HG02870 (cell line): ENCODE data around the gene VWA8.
"Not testable (repeated sequence)": the region's sequence is repeated elsewhere in the genome, so short reads cannot be mapped to it uniquely, and the experiment has no call there.

Experiments used
- ATAC-seq: cut with Tn5 transposase; IDR thresholded peaks from one replicate; pipeline ENCODE4 v1.9.1; 2021; ENCODE audit warnings: mild to moderate bottlenecking, moderate library complexity; ENCODE audit not compliant: unreplicated experiment

VWA8 gene

DNA sequence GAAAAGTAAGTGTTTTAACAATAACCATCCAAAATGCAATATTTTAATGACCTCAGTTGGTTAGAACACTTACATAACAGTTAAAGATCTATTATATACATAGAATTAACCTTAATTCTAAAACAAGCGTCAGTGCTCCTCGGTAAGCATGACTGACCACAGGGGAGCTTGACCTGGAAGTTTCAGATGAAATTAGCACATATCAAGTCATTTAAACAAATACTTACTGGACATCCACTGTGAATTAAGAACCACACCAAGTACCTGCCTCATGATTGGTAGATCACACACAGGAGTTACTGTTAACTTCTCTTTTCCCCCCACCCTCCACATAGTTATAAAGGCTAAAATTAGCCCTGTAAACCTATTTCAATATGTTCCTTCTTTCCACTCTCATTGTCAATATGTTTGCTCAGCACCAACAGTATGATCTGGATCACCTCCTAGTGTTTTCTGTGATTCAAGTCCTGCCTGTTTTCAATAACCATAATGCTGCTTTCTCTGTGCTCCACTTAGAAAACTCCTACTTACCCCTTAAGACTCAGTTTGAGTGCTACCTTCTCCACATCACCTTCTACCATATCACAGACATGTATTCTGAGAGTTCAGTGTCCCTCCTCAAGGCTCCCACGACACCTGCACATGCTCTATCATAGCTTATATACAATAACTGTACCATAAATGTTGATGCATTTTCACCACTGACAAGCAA, 209.0 kb downstream of the VWA8 start:
- no peak for ATAC-seq

GRCh38 chr13:41751277-41751676, 209.6 kb downstream of the VWA8 start:
- ATAC-seq: no peak

DNA sequence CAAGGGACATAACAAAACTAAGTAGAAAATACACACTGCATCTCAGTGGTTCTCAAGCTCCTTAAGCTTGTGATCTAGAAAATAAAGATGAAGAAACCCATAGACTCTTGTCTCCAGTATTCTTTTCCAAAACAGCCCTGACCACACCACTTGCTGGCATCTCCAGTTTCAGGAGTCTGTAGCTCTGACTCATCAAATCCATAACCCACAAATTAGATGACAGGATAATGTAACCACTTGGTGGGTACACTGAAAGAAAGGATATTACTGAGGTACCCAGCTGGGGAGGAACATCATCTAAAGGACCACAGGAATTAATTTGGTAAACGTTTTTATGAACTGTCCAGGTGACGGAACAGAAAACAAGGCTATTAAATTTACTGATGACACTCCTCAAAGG, 214.7 kb downstream of the VWA8 start:
- no peak for ATAC-seq

DNA sequence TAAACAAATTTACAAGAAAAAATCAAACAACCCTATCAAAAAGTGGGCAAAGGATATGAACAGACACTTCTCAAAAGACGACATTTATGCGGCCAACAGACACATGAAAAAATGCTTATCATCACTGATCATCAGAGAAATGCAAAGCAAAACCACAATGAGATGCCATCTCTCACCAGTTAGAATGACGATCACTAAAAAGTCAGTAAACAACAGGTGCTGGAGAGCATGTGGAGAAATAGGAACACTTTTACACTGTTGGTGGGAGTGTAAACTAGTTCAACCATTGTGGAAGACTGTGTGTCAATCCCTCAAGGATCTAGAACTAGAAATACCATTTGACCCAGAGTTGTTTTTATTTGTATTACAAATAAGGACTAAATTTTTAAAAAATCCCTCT, 215.4 kb downstream of the VWA8 start:
- ATAC-seq: not testable (repeated sequence)

- ATAC-seq: no peak
Observed at GRCh38 chr13:41742917-41743552, 217.9 kb downstream of the VWA8 start.

DNA sequence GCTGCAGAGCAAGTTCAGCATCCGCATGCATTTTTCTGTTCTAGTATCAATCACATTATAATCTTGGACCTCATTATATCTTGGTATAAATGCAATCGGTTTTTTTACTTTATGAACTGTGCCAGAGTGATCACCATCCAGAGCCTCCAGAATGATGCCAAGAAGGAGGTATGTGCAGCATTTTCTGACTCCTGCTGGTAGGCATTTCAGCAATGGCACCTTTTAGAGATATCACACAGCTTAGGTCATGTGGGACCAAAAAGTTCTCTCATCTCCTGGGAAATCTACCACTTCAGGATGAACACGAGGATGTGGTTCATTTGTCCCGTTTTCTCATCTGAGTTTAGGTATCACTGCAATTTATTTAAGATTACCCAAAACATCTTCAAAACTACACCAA, 220.4 kb downstream of the VWA8 start:
- no peak for ATAC-seq

- no peak for ATAC-seq
Observed at GRCh38 chr13:41722684-41723535, 238.0 kb downstream of the VWA8 start.

- ATAC-seq: no peak
Observed at GRCh38 chr13:41720839-41721561, 239.9 kb downstream of the VWA8 start.

- ATAC-seq: no peak
Observed at GRCh38 chr13:41716236-41716635, 244.7 kb downstream of the VWA8 start.

GRCh38 chr13:41713405-41713804, 247.5 kb downstream of the VWA8 start:
- ATAC-seq: no peak

DNA sequence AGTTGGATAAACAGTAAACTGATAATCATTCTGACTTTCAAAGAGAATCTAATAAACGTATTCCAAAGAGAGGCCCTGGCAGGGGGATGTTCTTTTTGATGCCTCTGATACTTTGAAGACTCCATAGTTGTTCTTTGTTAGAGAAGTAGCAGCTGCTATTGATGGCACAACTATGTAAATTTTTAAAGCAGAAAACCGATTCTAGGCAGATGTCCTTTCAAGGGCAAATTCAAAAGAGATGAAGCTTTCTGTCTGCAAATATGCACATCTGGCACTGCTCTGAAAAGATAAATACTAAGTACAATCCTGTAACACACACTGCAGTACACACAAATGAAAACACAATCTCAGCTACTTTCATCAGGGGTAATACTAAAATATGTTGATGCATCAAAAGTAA, 250.1 kb downstream of the VWA8 start:
- no peak for ATAC-seq

GRCh38 chr13:41709511-41709910, 251.4 kb downstream of the VWA8 start:
- no peak for ATAC-seq

DNA sequence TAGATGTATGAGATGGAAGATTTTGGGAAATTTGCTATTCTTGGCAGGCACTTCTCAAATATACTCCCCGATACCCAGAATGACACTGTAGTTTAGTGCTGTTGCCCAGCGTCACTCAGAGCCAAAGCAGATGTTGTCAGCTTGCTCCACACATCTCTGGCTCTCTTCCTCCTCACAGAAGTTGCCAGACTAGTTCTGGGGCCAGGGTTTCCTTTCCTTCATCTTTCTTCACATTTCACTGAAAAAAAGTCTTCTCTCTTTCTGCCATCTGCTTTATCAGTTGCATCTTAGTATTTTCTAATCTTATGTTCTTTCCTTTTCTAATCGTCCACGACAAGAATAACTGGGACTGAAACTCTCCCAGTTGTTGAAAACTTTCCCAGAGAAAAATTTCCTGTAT, 252.2 kb downstream of the VWA8 start:
- ATAC-seq: no peak

DNA sequence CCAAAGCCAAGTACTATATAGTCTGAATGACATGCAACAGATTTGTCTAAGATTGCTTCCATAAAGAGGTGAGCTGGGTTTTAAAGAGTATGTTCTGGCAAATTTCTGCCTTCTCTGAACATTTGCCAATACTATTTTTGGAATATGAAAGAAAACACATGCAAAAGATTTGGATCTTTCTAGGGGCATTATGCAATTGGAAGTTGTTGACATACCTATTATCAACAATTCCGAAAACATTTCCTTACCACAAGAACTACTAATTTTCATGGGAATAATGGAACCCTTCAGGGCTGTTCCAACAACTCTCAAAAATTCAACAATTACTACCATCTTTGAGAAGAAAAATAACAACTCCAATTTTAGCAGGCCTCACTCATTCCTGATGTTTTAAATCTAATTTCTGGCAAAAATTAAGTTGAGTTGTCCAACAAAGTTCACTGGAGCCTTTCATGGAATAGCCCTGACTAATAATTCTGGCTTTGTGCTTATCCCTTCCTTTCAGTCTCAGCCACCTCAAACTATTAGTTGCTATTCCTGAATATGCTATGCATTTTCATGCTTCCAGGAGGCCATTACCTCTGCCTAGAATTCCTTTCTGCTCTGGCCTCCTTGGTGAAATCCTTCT, 253.6 kb downstream of the VWA8 start:
- no peak for ATAC-seq

- no peak for ATAC-seq
Observed at GRCh38 chr13:41706152-41706551, 254.8 kb downstream of the VWA8 start.

- no peak for ATAC-seq
Observed at GRCh38 chr13:41702540-41702939, 258.4 kb downstream of the VWA8 start.

DNA sequence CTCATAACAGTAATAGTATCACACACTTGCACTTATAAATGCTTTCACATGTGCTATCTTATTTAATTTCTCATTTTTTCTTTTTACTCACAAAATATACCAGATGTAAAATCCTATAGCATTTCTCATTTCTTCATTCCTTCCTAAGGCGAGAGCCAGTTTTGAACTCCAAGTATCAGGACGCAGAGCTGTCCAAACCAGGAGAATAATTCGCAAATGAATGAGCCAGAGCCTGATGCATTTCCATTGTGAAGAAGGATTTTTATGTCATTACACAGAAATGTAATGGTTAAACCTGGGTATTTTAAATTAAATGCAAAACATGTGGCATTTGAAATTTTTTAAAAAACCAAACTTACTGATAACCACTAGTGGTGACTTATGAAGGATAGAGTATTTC, 259.2 kb downstream of the VWA8 start:
- ATAC-seq: no peak

GRCh38 chr13:41700790-41701310, 260.1 kb downstream of the VWA8 start:
- no peak for ATAC-seq

DNA sequence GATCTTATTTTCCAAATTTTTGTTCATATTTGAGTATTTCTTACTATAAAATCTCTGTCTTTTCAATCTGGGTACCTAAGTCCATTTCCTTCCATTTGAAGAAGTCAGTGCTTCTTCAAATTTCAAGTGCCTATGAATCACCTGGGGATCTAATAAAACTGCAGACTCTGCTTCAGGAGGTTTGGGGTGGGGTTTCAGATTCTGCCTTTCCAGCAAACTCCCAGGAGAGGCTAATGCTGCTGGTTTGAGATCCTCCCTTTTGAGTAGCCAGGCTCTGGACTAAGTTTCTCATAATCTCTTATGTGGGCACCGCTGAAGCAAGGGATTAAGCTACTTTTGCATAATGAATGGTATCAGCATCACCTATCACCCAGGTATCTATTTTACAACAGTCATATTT, 261.1 kb downstream of the VWA8 start:
- no peak for ATAC-seq

GRCh38 chr13:41697578-41697977, 263.3 kb downstream of the VWA8 start:
- ATAC-seq: no peak
